Panc1 (cell line): ENCODE data around the gene RASSF8.

Experiments
- CTCF ChIP-seq: fragments of 450-650 bp; IDR thresholded peaks from 2 replicates; pipeline ENCODE4 v1.5.1; 2017; ENCODE audit warnings: mild to moderate bottlenecking
- POLR2AphosphoS5 ChIP-seq: IDR thresholded peaks from 2 replicates; pipeline ENCODE4 v1.6.1; 2012; ENCODE audit warnings: mild to moderate bottlenecking, low read depth, low read length, moderate library complexity
- REST ChIP-seq, 2 experiments: IDR thresholded peaks; 2 replicates each; pipeline ENCODE4 v1.6.1; 2011 to 2012; ENCODE audit warnings: low read depth in 2 of 2, control low read depth in 1 of 2, low read length in 1 of 2, mild to moderate bottlenecking in 1 of 2, moderate library complexity in 1 of 2; ENCODE audit not compliant: insufficient read depth in 1 of 2
- SIN3A ChIP-seq: IDR thresholded peaks from 2 replicates; pipeline ENCODE4 v1.6.1; 2012; ENCODE audit warnings: low read depth, mild to moderate bottlenecking, low read length, moderate library complexity, borderline replicate concordance; ENCODE audit not compliant: insufficient read depth
- TCF7L2 ChIP-seq: IDR thresholded peaks from 2 replicates; pipeline ENCODE4 v1.6.1; 2011; ENCODE audit warnings: mild to moderate bottlenecking, low read depth, low read length, inconsistent platforms

GRCh38 chr12:26011099-26011498 lies 52.6 kb downstream of the RASSF8 start:
- TF ChIP-seq CTCF (no peak), POLR2AphosphoS5 (no peak), TCF7L2 (no peak), SIN3A (no peak), REST (IDR thresholded peaks at IDR 0.05; ENCODE audit: insufficient read depth in 1 of 2, low read depth in 2 of 2, low read length in 1 of 2) (no peak)
